Right lobe of liver (tissue), 6 donors: ENCODE results near the gene SLC2A1. TPM values are rescaled to one million over a fixed set of nuclear protein-coding genes. Genes with fewer than 3 reads are reported as not detected.

Experiments used
- ATAC-seq, 4 donors: fragments of 200-7000 bp; cut with Tn5 transposase; one replicate each; pipeline ENCODE4 v1.9.1; 2020; ENCODE audit warnings: mild to moderate bottlenecking in 4 of 4, moderate library complexity in 4 of 4
- DNase-seq, 3 donors: peaks; one replicate each; pipeline ENCODE4 v3.0.0-alpha.2; 2020
- H3K27ac ChIP-seq, 3 donors: fragments of 200-600 bp; one replicate each; pipeline ENCODE4 v1.8.0; 2022
- H3K27me3 ChIP-seq, 2 donors: fragments of 200-600 bp; one replicate each; pipeline ENCODE4 v1.8.0; 2022
- H3K36me3 ChIP-seq, 4 donors: fragments of 200-600 bp; sonication (generic) in 1 of 4; one replicate each; pipeline versions ENCODE4 v1.5.1 to v1.8.0; 2017 to 2022; ENCODE audit warnings: control low read depth in 1 of 4
- H3K4me1 ChIP-seq, 4 donors: fragments of 200-600 bp; sonication (generic) in 1 of 4; one replicate each; pipeline versions ENCODE4 v1.5.1 to v1.8.0; 2017 to 2022; ENCODE audit warnings: control low read depth in 1 of 4
- H3K4me3 ChIP-seq, 3 donors: fragments of 200-600 bp; one replicate each; pipeline ENCODE4 v1.8.0; 2022
- H3K9me3 ChIP-seq, 4 donors: fragments of 200-600 bp; sonication (generic) in 1 of 4; one replicate each; pipeline versions ENCODE4 v1.5.1 to v1.8.0; 2017 to 2022; ENCODE audit warnings: control low read depth in 1 of 4
- CTCF ChIP-seq, 4 donors: fragments of 200-600 bp in 3 of 4; fragments of 450-650 bp in 1 of 4; IDR thresholded peaks; one replicate each; pipeline versions ENCODE4 v1.5.1 to v1.8.0; 2016 to 2022; ENCODE audit warnings: antibody characterized with exemption in 4 of 4, mild to moderate bottlenecking in 2 of 4
- POLR2A ChIP-seq: fragments of 450-650 bp; IDR thresholded peaks from one replicate; pipeline ENCODE4 v1.6.1; 2017; ENCODE audit warnings: antibody characterized with exemption, mild to moderate bottlenecking
- WGBS: methylation state at CpG from one replicate; pipeline ENCODE4 v1.1.6; 2018; ENCODE audit warnings: low coverage, low lambda C conversion rate; ENCODE audit not compliant: insufficient coverage; ENCODE audit errors: missing lambda C conversion rate; 5-methylcytosine and 5-hydroxymethylcytosine counted together
- intact Hi-C, 2 donors: fragments of 100-400 bp; cut with DNase I; formaldehyde crosslinking; loops; one replicate each; pipeline versions ENCODE4 v1.11.2 to v1.14.1; 2022
- long read RNA-seq: library from polyadenylated mRNA; unstranded; transcript quantifications from one replicate; pipeline ENCODE4 v2.0.0, GENCODE V29; 2019
- total RNA-seq, 6 experiments: library from RNA; depleted of rRNA in 2 of 6; stranded (reverse); fragments of >200 nt in 2 of 6; fragmentation: NEBNext Ultra II Directional in 3 of 6; extraction: Animal tissue kit (Norgen Biotek cat#: 25700) in 3 of 6; gene quantifications; one replicate each; pipeline versions ENCODE4 v1.1.0 to v1.2.4, GENCODE V29; 2016 to 2023
- donor health status: DM: no; HTN: yes; CAD: no.
- donor health status: DM: no; HTN: no; CAD: no.
- donor health status: DM: no; HTN: no; CAD: no.
- donor health status: DM: no; HTN: yes; CAD: no.
- donor health status: DM: no; HTN: yes; CAD: no.

SLC2A1 gene
- total RNA-seq, result 10 to 100 TPM in 1 of 6 experiments, 1 to 10 TPM in 4, under 1 TPM in 1; 0.74 to 34.3 (median 5.8) TPM
- long read RNA-seq, result 0 reads

DNA sequence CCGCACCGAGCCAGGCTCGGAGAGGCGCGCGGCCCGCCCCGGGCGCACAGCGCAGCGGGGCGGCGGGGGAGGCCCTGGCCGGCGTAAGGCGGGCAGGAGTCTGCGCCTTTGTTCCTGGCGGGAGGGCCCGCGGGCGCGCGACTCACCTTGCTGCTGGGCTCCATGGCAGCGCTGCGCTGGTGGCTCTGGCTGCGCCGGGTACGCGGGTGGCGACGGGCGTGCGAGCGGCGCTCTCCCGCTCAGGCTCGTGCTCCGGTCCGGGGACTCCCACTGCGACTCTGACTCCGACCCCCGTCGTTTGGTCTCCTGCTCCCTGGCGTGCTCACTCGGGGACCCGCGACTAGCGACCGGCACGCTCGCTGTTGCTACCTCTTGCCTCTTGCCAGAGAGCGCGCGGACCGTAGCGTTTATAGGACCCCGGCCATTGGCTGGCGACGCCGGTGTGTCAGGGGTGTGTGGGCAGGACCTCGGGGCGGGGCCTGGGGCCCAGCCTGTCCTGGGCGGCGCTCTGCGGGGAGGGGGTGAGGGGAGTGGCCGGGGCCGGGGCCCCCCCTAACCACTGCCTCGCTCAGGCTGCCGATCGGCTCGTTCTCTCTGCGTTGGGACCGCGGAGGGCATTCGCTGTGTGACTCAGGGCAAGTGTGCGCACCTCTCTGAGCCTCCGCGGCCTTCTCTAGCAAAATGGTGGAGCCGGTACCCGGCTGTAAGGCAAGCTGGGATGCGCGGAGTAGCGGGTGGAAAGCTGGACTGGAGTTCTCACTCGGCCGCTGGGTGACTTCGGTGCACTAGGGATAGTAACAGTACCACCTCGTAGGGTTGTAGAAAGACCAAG lies at the start of gene SLC2A1:
TSS of gene SLC2A1 (minus strand) at position 381 of the 832 bp plus-strand sequence. CDS start at position 164, 217 bp downstream.
- peak; percentile 66 for TF ChIP-seq POLR2A
- TF ChIP-seq CTCF (IDR thresholded peaks at IDR 0.05), result no peak
- Histone ChIP-seq H3K9me3 (no peaks in the 10 kb centered on the region), H3K4me1 (peaks cover 0 to 14% (median 0%) of the 10 kb centered on the region in 4 donors), H3K27me3 (no peaks in the 10 kb centered on the region), H3K36me3 (no peaks in the 10 kb centered on the region), H3K27ac (peak within 1 kb of the TSS; percentile 5 to 75 (median 44)), H3K4me3 (peak within 1 kb of the TSS; percentile 57 to 91 (median 81))
- intact Hi-C loops, result no loop called here
- WGBS, result 3% methylated on average over 5 of the region's 87 CpGs
- ATAC-seq (peak; percentile 92 to 95 (median 94)), DNase-seq (peak; percentile 96 to 97 (median 96))

- 25% methylated on average over 19 of the region's 49 CpGs for WGBS
- Histone ChIP-seq H3K9me3 (no peaks in the 10 kb centered on the region), H3K36me3 (no peaks in the 10 kb centered on the region), H3K4me1 (no peaks in the 10 kb centered on the region), H3K4me3 (no peak overlapping the region), H3K27me3 (no peaks in the 10 kb centered on the region), H3K27ac (no peak overlapping the region)
- ATAC-seq (peak in 1 of 4 donors; percentile 19), DNase-seq (no peak)
- TF ChIP-seq CTCF (IDR thresholded peaks at IDR 0.05), result no peak
- TF ChIP-seq POLR2A, result no peak
- intact Hi-C loops, result no loop called here
Observed at GRCh38 chr1:43007377-43008114, 48.9 kb upstream of the SLC2A1 start.

DNA sequence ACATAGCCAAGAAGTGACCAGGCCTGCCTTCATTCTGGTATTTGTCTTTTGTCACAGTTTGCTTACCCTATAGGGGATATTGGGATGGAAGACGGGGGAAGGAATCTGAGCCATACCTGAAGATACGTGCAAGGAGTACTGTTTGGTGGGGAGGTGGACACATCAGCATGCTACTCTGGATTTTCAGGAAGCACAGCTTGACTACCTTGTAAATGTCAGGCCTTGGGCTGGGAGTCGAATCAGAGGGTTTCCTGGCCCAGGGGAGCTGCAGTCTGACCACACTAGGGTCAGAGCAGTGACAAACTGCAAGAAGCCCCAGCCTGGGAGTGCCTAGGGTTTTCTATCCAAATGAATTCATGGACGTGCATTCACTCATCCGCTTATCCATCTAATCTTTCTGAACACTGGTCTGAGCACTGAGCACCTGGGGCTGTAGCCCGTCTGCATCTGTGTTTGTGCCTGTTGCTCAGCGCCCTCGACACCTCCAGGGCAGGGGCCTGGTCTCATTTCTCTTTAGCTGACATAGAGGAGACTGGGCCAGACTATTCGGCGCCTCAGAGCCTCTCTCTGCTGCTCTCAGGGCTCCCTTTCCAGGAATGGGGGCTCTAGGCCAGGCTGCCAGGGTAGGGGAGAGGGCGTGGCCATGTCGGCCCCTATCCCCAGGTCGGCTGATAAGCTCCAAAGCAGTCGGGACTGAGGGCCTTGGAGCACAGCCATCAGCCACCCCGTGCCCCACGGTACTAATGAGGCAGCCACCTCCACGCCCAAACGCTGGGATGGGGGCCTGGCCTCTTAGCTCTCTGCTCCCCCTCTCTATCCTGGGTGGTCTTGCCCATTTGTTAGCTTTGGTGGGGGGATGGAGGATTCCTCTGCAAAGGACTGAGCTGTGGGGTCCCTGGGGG lies 47.0 kb upstream of the SLC2A1 start:
- Histone ChIP-seq H3K4me1 (no peaks in the 10 kb centered on the region), H3K4me3 (no peak overlapping the region), H3K36me3 (no peaks in the 10 kb centered on the region), H3K27ac (no peak overlapping the region), H3K27me3 (no peaks in the 10 kb centered on the region), H3K9me3 (no peaks in the 10 kb centered on the region)
- WGBS, result 69% methylated on average over 5 of the region's 18 CpGs
- DNase-seq (no peak), ATAC-seq (no peak)
- intact Hi-C loops, result no loop called here
- TF ChIP-seq POLR2A (no peak), CTCF (IDR thresholded peaks at IDR 0.05) (no peak)
